T-helper 1 cell treated with Interleukin-12 subunit alpha and Interleukin-12 subunit beta and Interleukin-4 antibody, amounts not matched to agents 30 μg/mL and 1 μg/mL, for 36 hours (primary cell): ENCODE results near the gene ATG4A.

Experiments used
- H3K27ac Mint-ChIP-seq: one replicate; pipeline ENCODE4 v1.8.0; 2021; ENCODE audit warnings: mild to moderate bottlenecking, mixed read lengths
- H3K27me3 Mint-ChIP-seq: one replicate; pipeline ENCODE4 v1.8.0; 2021; ENCODE audit warnings: low read depth, mixed read lengths
- H3K36me3 Mint-ChIP-seq: one replicate; pipeline ENCODE4 v1.8.0; 2021; ENCODE audit warnings: low read depth, mixed read lengths
- H3K4me1 Mint-ChIP-seq: one replicate; pipeline ENCODE4 v1.8.0; 2021; ENCODE audit warnings: low read depth, mixed read lengths
- H3K4me3 Mint-ChIP-seq: one replicate; pipeline ENCODE4 v1.8.0; 2021; ENCODE audit warnings: mild to moderate bottlenecking, moderate library complexity, mixed read lengths
- H3K9me3 Mint-ChIP-seq: one replicate; pipeline ENCODE4 v1.8.0; 2021; ENCODE audit warnings: mixed read lengths

Gene ATG4A

GRCh38 chrX:108091264-108091877, at the start of gene ATG4A, which contains the start of gene PSMD10:
Gene ATG4A (plus strand): TSS chrX:108091778. CDS start chrX:108091827, 49 bp downstream.
Gene PSMD10 (minus strand): TSS chrX:108091542. CDS start chrX:108091520, 22 bp downstream.
- no peak within 1 kb of the TSS for H3K27ac Mint-ChIP-seq
- peaks cover 17% of the 10 kb centered on the region for H3K4me1 Mint-ChIP-seq
- H3K9me3 Mint-ChIP-seq = no peaks in the 10 kb centered on the region
- no peak within 1 kb of the TSS for H3K4me3 Mint-ChIP-seq
- no peaks in the 10 kb centered on the region for H3K27me3 Mint-ChIP-seq
- H3K36me3 Mint-ChIP-seq = no peaks in the 10 kb centered on the region

GRCh38 chrX:108044554-108045256, 46.9 kb upstream of the ATG4A start, which contains the start of gene VSIG1:
Gene VSIG1 (plus strand): TSS chrX:108045065. CDS start chrX:108045131, 66 bp downstream.
- Mint-ChIP-seq H3K27ac (no peak within 1 kb of the TSS), H3K36me3 (no peaks in the 10 kb centered on the region), H3K27me3 (no peaks in the 10 kb centered on the region), H3K4me1 (no peaks in the 10 kb centered on the region), H3K9me3 (no peaks in the 10 kb centered on the region), H3K4me3 (no peak within 1 kb of the TSS)

- H3K9me3 Mint-ChIP-seq = no peaks in the 10 kb centered on the region
- no peaks in the 10 kb centered on the region for H3K36me3 Mint-ChIP-seq
- no peak overlapping the region for H3K4me3 Mint-ChIP-seq
- peaks cover 2% of the 10 kb centered on the region for H3K4me1 Mint-ChIP-seq
- H3K27ac Mint-ChIP-seq = no peak overlapping the region
- peaks cover 3% of the 10 kb centered on the region for H3K27me3 Mint-ChIP-seq
Observed at GRCh38 chrX:108049649-108050048, 41.9 kb upstream of the ATG4A start.

- no peaks in the 10 kb centered on the region for H3K9me3 Mint-ChIP-seq
- H3K4me1 Mint-ChIP-seq = peaks cover 2% of the 10 kb centered on the region
- H3K4me3 Mint-ChIP-seq = no peak overlapping the region
- H3K27me3 Mint-ChIP-seq = peaks cover 7% of the 10 kb centered on the region
- H3K27ac Mint-ChIP-seq = no peak overlapping the region
- H3K36me3 Mint-ChIP-seq = no peaks in the 10 kb centered on the region
Observed at GRCh38 chrX:108053218-108053617, 38.4 kb upstream of the ATG4A start.

GRCh38 chrX:108055546-108055945, 36.0 kb upstream of the ATG4A start:
- H3K27ac Mint-ChIP-seq = no peak overlapping the region

GRCh38 chrX:108059801-108060200, 31.8 kb upstream of the ATG4A start:
- Mint-ChIP-seq H3K4me1 (no peaks in the 10 kb centered on the region), H3K27me3 (peaks cover 8% of the 10 kb centered on the region), H3K9me3 (no peaks in the 10 kb centered on the region), H3K27ac (no peak overlapping the region), H3K4me3 (no peak overlapping the region), H3K36me3 (no peaks in the 10 kb centered on the region)

More at GRCh38 chrX:108055546-108055945, 36.0 kb upstream of the ATG4A start:
- no peaks in the 10 kb centered on the region for H3K36me3 Mint-ChIP-seq
- H3K9me3 Mint-ChIP-seq = no peaks in the 10 kb centered on the region
- H3K27me3 Mint-ChIP-seq = peaks cover 10% of the 10 kb centered on the region
- peaks cover 2% of the 10 kb centered on the region for H3K4me1 Mint-ChIP-seq
- H3K4me3 Mint-ChIP-seq = no peak overlapping the region

- Mint-ChIP-seq H3K27me3 (peaks cover 6% of the 10 kb centered on the region), H3K27ac (no peak overlapping the region), H3K9me3 (no peaks in the 10 kb centered on the region), H3K4me1 (no peaks in the 10 kb centered on the region), H3K36me3 (no peaks in the 10 kb centered on the region), H3K4me3 (no peak overlapping the region)
Observed at GRCh38 chrX:108064001-108064400, 27.6 kb upstream of the ATG4A start.

GRCh38 chrX:108064613-108065012, 27.0 kb upstream of the ATG4A start:
- H3K27ac Mint-ChIP-seq = no peak overlapping the region
- H3K4me3 Mint-ChIP-seq = no peak overlapping the region

GRCh38 chrX:108068121-108068520, 23.5 kb upstream of the ATG4A start:
- H3K27me3 Mint-ChIP-seq = peaks cover 11% of the 10 kb centered on the region
- no peaks in the 10 kb centered on the region for H3K4me1 Mint-ChIP-seq
- H3K4me3 Mint-ChIP-seq = no peak overlapping the region
- H3K9me3 Mint-ChIP-seq = no peaks in the 10 kb centered on the region
- H3K27ac Mint-ChIP-seq = no peak overlapping the region
- no peaks in the 10 kb centered on the region for H3K36me3 Mint-ChIP-seq

More at GRCh38 chrX:108064613-108065012, 27.0 kb upstream of the ATG4A start:
- Mint-ChIP-seq H3K4me1 (no peaks in the 10 kb centered on the region), H3K36me3 (no peaks in the 10 kb centered on the region), H3K9me3 (no peaks in the 10 kb centered on the region), H3K27me3 (peaks cover 11% of the 10 kb centered on the region)

- H3K9me3 Mint-ChIP-seq = no peaks in the 10 kb centered on the region
- no peak overlapping the region for H3K4me3 Mint-ChIP-seq
- H3K36me3 Mint-ChIP-seq = no peaks in the 10 kb centered on the region
- no peak overlapping the region for H3K27ac Mint-ChIP-seq
- H3K4me1 Mint-ChIP-seq = no peaks in the 10 kb centered on the region
- peaks cover 11% of the 10 kb centered on the region for H3K27me3 Mint-ChIP-seq
Observed at GRCh38 chrX:108070891-108071290, 20.7 kb upstream of the ATG4A start.

- H3K27me3 Mint-ChIP-seq = peaks cover 11% of the 10 kb centered on the region
- no peaks in the 10 kb centered on the region for H3K36me3 Mint-ChIP-seq
- no peaks in the 10 kb centered on the region for H3K9me3 Mint-ChIP-seq
- no peaks in the 10 kb centered on the region for H3K4me1 Mint-ChIP-seq
- H3K4me3 Mint-ChIP-seq = no peak overlapping the region
- H3K27ac Mint-ChIP-seq = no peak overlapping the region
Observed at GRCh38 chrX:108071578-108071977, 20.0 kb upstream of the ATG4A start.

- Mint-ChIP-seq H3K4me1 (no peaks in the 10 kb centered on the region), H3K27me3 (peaks cover 11% of the 10 kb centered on the region), H3K9me3 (no peaks in the 10 kb centered on the region), H3K4me3 (no peak overlapping the region), H3K36me3 (no peaks in the 10 kb centered on the region), H3K27ac (no peak overlapping the region)
Observed at GRCh38 chrX:108072746-108073145, 18.8 kb upstream of the ATG4A start.

- no peak overlapping the region for H3K27ac Mint-ChIP-seq
- no peaks in the 10 kb centered on the region for H3K9me3 Mint-ChIP-seq
- H3K36me3 Mint-ChIP-seq = peaks cover 4% of the 10 kb centered on the region
- no peaks in the 10 kb centered on the region for H3K4me1 Mint-ChIP-seq
- no peaks in the 10 kb centered on the region for H3K27me3 Mint-ChIP-seq
- H3K4me3 Mint-ChIP-seq = no peak overlapping the region
Observed at GRCh38 chrX:108081110-108081509, 10.5 kb upstream of the ATG4A start.

- Mint-ChIP-seq H3K4me3 (no peak overlapping the region), H3K4me1 (peaks cover 14% of the 10 kb centered on the region), H3K27me3 (no peaks in the 10 kb centered on the region), H3K27ac (no peak overlapping the region), H3K9me3 (no peaks in the 10 kb centered on the region), H3K36me3 (peaks cover 5% of the 10 kb centered on the region)
Observed at GRCh38 chrX:108087792-108088191, 3.8 kb upstream of the ATG4A start.

GRCh38 chrX:108088511-108088910, 3.1 kb upstream of the ATG4A start:
- Mint-ChIP-seq H3K27me3 (no peaks in the 10 kb centered on the region), H3K4me3 (no peak overlapping the region)

More at GRCh38 chrX:108088511-108088910, 3.1 kb upstream of the ATG4A start:
- Mint-ChIP-seq H3K4me1 (peaks cover 17% of the 10 kb centered on the region), H3K27ac (no peak overlapping the region), H3K36me3 (peaks cover 5% of the 10 kb centered on the region), H3K9me3 (no peaks in the 10 kb centered on the region)
